GM13977 (cell line): ENCODE measurements around the gene GPR65.
"Not testable (repeated sequence)": the region's sequence is repeated elsewhere in the genome, so short reads cannot be mapped to it uniquely, and the experiment has no call there.

Experiments used
- DNase-seq: peaks from one replicate; pipeline ENCODE4 v3.0.0; 2012; ENCODE audit warnings: low spot score
- CTCF ChIP-seq: IDR thresholded peaks from 2 replicates; pipeline ENCODE4 v1.5.1; 2012; ENCODE audit warnings: mild to moderate bottlenecking, control low read depth; ENCODE audit not compliant: insufficient read depth; ENCODE audit errors: extremely low read depth, missing control alignments
- in situ Hi-C: fragments of 300-500 bp; cut with MboI; formaldehyde crosslinking; loops from one replicate; pipeline ENCODE4 v1.12.0; 2022; ENCODE audit warnings: low sequenced_read_pairs, low pct_unique_long_range_greater_than_20kb, mixed read lengths, inconsistent platforms; ENCODE audit not compliant: unreplicated experiment

The GPR65 gene

DNA sequence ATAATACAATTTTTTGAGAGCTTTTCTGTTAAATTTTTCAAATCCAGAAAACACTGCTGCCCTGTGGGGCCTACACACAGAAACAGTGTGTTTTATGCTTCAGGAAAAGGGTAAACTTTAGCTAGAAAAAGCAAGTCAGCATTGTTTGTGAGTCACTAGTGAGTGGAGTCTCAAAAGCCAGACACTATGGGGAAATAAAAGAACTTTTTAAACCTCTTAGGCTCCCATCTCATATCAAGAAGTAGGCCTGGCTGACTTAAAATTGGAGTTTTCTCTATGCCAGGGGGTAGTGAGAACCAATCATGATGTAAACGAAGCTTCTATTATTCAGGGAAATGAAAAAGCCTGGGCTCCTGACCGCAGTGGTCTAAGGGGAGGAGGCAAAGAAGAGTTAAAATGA, 12.6 kb downstream of the GPR65 start:
- in situ Hi-C loops: no loop called here
- no peak for DNase-seq
- no peak for TF ChIP-seq CTCF

DNA sequence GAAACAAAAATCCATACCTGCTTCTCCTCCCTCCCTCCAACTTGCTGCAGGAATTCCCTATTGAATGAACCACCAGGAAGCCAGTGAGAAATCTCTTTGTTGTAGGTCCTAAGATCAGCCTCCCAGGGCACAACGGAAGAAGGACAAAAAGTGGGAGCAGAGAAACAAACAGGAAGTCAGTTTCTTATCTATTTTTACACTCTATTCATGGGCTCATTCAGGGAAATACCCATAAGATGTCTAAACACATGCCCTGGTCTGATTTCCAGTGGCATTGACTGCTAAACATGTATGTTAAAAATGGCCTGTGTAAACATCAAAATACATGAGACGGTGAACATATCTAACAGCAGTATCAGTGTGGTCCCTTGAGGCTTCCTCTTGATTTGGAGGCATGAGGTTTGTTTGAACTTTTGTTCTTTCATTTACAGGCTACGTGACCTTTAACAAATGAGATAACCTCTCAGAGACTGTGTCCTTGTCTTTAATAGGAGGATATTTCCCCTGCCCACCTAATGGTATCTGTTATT, 18.8 kb downstream of the GPR65 start:
- no peak for TF ChIP-seq CTCF
- in situ Hi-C loops: loop anchor here (10.0 kb wide), 1 partner anchor 141 kb away; no protein-coding TSS in a partner anchor
- DNase-seq: no peak

DNA sequence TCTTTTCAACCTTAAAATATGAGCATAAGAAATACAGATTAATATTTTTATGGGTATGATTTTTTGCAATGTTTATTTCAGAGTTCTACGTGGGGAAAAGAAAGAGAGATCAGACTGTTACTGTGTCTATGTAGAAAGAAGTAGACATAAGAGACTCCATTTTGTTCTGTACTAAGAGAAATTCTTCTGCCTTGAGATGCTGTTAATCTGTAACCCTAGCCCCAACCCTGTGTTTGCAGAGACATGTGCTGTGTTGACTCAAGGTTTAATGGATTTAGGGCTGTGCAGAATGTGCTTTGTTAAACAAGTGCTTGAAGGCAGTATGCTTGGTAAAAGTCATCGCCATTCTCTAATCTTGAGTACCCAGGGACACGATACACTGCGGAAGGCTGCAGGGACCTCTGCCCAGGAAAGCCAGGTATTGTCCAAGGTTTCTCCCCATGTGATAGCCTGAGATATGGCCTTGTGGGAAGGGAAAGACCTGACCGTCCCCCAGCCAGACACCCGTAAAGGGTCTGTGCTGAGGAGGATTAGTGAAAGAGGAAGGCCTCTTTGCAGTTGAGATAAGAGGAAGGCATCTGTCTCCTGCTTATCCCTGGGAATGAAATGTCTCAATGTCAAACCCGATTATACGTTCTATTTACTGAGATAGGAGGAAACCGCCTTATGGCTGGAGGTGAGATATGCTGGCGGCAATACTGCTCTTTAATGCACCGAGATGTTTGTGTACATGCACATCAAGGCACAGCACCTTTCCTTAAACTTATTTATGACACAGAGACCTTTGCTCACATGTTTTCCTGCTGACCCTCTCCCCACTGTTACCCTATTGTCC, 19.5 kb downstream of the GPR65 start:
- in situ Hi-C loops: loop anchor here (10.0 kb wide), 1 partner anchor 140 kb away; no protein-coding TSS in a partner anchor
- DNase-seq: not testable (repeated sequence)

DNA sequence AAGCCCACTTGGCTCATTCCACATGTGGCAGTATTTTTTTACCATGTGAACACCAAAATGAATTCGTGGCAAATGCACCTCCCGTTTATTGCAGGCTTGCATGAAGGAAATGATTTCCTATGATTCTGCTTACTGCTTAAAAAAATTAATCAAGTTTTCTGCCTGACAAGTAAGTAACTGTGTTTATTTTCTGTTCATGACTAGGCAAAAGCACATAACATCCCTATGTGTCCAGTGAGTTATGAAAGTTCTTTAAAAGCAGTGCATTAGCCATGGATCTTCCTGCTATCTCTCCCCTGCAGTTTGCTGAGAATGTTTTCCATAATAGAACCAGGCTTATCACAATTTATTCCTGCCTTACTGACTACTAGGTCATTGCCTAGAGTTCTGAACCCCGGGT, 20.4 kb downstream of the GPR65 start:
- in situ Hi-C loops: loop anchor here (10.0 kb wide), 1 partner anchor 139 kb away; no protein-coding TSS in a partner anchor

GRCh38 chr14:88026890-88027289, 22.0 kb downstream of the GPR65 start:
- DNase-seq: no peak
- no peak for TF ChIP-seq CTCF
- in situ Hi-C loops: loop anchor here (10.0 kb wide), 1 partner anchor 138 kb away; no protein-coding TSS in a partner anchor

More for the DNA sequence above, 20.4 kb downstream of the GPR65 start:
- no peak for TF ChIP-seq CTCF
- DNase-seq: no peak

GRCh38 chr14:88029500-88029899, 24.6 kb downstream of the GPR65 start:
- no peak for TF ChIP-seq CTCF
- DNase-seq: no peak
- in situ Hi-C loops: loop anchor here (10.0 kb wide), 1 partner anchor 135 kb away; no protein-coding TSS in a partner anchor

DNA sequence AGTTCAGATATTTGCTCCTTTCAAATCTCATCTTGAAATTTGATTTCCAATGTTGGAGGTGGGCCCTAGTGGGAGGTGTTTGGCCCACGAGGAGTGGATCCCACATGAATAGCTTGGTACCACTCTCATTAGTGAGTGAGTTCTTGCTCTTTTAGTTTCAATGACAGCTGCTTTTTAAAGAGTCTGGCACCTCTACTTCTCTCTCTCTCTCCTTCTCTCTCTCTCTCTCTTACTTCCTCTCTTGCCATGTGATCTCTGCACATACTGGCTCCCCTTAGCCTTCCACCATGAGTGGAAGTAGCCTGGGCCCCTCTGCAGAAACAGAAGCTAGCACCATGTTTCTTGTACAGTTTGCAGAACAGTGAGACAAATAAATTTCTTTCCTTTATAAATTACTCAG, 25.1 kb downstream of the GPR65 start:
- no peak for TF ChIP-seq CTCF
- in situ Hi-C loops: no loop called here
- DNase-seq: no peak
